GM23338 (cell line): ENCODE data around the gene RAB21. TPM values are rescaled to one million over a fixed set of nuclear protein-coding genes. Genes with fewer than 3 reads are reported as not detected.

Source experiments
- ATAC-seq: fragments of 200-7000 bp; cut with Tn5 transposase; 3 replicates; pipeline ENCODE4 v1.9.1; 2020
- DNase-seq: peaks from one replicate; pipeline ENCODE4 v3.0.0-alpha.2; 2015; ENCODE audit warnings: low spot score
- H2AFZ ChIP-seq: fragments of 200-600 bp; sonication (generic); 2 replicates; pipeline ENCODE4 v1.8.0; 2016; ENCODE audit warnings: antibody characterized with exemption, mild to moderate bottlenecking, moderate library complexity
- H3F3A ChIP-seq: fragments of 200-600 bp; sonication (generic); replicated peaks from 2 replicates; pipeline ENCODE4 v1.8.0; 2017; ENCODE audit warnings: antibody characterized with exemption, mixed run types, low read depth
- H3K27ac ChIP-seq: fragments of 200-600 bp; sonication (generic); 2 replicates; pipeline ENCODE4 v1.6.1; 2016; ENCODE audit warnings: low read depth
- H3K27me3 ChIP-seq: fragments of 200-600 bp; sonication (generic); 2 replicates; pipeline ENCODE4 v1.8.0; 2016; ENCODE audit warnings: mild to moderate bottlenecking, mixed run types, moderate library complexity; ENCODE audit not compliant: insufficient read depth
- H3K36me3 ChIP-seq: fragments of 200-600 bp; sonication (generic); 2 replicates; pipeline ENCODE4 v1.8.0; 2016; ENCODE audit warnings: mild to moderate bottlenecking; ENCODE audit not compliant: insufficient read depth
- H3K4me1 ChIP-seq: fragments of 200-600 bp; sonication (generic); 2 replicates; pipeline ENCODE4 v1.8.0; 2016; ENCODE audit warnings: mild to moderate bottlenecking, moderate library complexity; ENCODE audit not compliant: insufficient read depth
- H3K4me2 ChIP-seq: fragments of 200-600 bp; sonication (generic); 2 replicates; pipeline ENCODE4 v1.7.1; 2017; ENCODE audit warnings: mixed run types
- H3K4me3 ChIP-seq: fragments of 200-600 bp; sonication (generic); 2 replicates; pipeline ENCODE4 v1.6.1; 2016; ENCODE audit warnings: mixed run types
- H3K79me2 ChIP-seq: fragments of 200-600 bp; sonication (generic); replicated peaks from 2 replicates; pipeline ENCODE4 v1.8.0; 2017; ENCODE audit warnings: mild to moderate bottlenecking; ENCODE audit not compliant: insufficient read depth
- H3K9me2 ChIP-seq: fragments of 200-600 bp; sonication (generic); 2 replicates; pipeline ENCODE4 v1.8.0; 2017; ENCODE audit not compliant: insufficient read depth
- H4K20me1 ChIP-seq: fragments of 200-600 bp; sonication (generic); replicated peaks from 2 replicates; pipeline ENCODE4 v1.8.0; 2017; ENCODE audit warnings: mild to moderate bottlenecking; ENCODE audit not compliant: insufficient read depth
- H3K27ac Mint-ChIP-seq: 2 replicates; pipeline ENCODE4 v1.8.0; 2020; ENCODE audit warnings: inconsistent platforms, mild to moderate bottlenecking, moderate library complexity, mixed read lengths
- H3K27me3 Mint-ChIP-seq: 3 replicates; pipeline ENCODE4 v1.8.0; 2022; ENCODE audit warnings: low read depth, mild to moderate bottlenecking, moderate library complexity, mixed read lengths, inconsistent platforms; ENCODE audit not compliant: insufficient read depth, poor library complexity
- H3K36me3 Mint-ChIP-seq: 3 replicates; pipeline ENCODE4 v1.8.0; 2021; ENCODE audit warnings: low read depth, mild to moderate bottlenecking, inconsistent platforms, moderate library complexity, mixed read lengths
- H3K4me1 Mint-ChIP-seq: 3 replicates; pipeline ENCODE4 v1.8.0; 2020; ENCODE audit warnings: mild to moderate bottlenecking, inconsistent platforms, mixed read lengths
- H3K4me3 Mint-ChIP-seq: 3 replicates; pipeline ENCODE4 v1.8.0; 2021; ENCODE audit warnings: moderate library complexity, mild to moderate bottlenecking, inconsistent platforms, mixed read lengths
- H3K9me3 Mint-ChIP-seq: 3 replicates; pipeline ENCODE4 v1.8.0; 2020; ENCODE audit warnings: moderate library complexity, mild to moderate bottlenecking, inconsistent platforms, mixed read lengths
- CREB1 ChIP-seq: fragments of 250-450 bp; sonication (Bioruptor Pico); IDR thresholded peaks from 2 replicates; pipeline ENCODE4 v1.5.0; 2020; ENCODE audit warnings: low read depth, mild to moderate bottlenecking, moderate library complexity
- CTCF ChIP-seq, 2 experiments: fragments of 200-600 bp in 1 of 2; sonication (generic) in 1 of 2; conservative IDR thresholded peaks; 2 replicates each; pipeline versions ENCODE4 v1.5.1 to v1.6.1; 2016 to 2017; ENCODE audit warnings: antibody characterized with exemption in 2 of 2, low read depth in 2 of 2, mild to moderate bottlenecking in 2 of 2, moderate library complexity in 1 of 2
- EZH2 ChIP-seq: fragments of 200-600 bp; sonication (generic); IDR thresholded peaks from one replicate; pipeline ENCODE4 v1.8.0; 2017; ENCODE audit warnings: antibody characterized with exemption, mild to moderate bottlenecking, low read depth; ENCODE audit not compliant: unreplicated experiment
- EZH2phosphoT487 ChIP-seq: fragments of 200-600 bp; sonication (generic); IDR thresholded peaks from one replicate; pipeline ENCODE4 v1.8.1; 2018; ENCODE audit warnings: antibody characterized with exemption; ENCODE audit not compliant: unreplicated experiment
- JUNB ChIP-seq: IDR thresholded peaks from one replicate; pipeline ENCODE4 v1.6.1; 2016; ENCODE audit warnings: antibody characterized with exemption; ENCODE audit not compliant: unreplicated experiment
- NANOG ChIP-seq: IDR thresholded peaks from 2 replicates; pipeline ENCODE4 v1.6.1; 2016; ENCODE audit warnings: antibody characterized with exemption, borderline replicate concordance
- POLR2AphosphoS5 ChIP-seq: IDR thresholded peaks from 2 replicates; pipeline ENCODE4 v1.6.1; 2016; ENCODE audit warnings: antibody characterized with exemption, low read depth
- STAT1 ChIP-seq: IDR thresholded peaks from one replicate; pipeline ENCODE4 v1.6.1; 2016; ENCODE audit warnings: antibody characterized with exemption; ENCODE audit not compliant: unreplicated experiment
- ZNF114 ChIP-seq: fragments of 250-450 bp; sonication (Bioruptor Pico); IDR thresholded peaks from 2 replicates; pipeline ENCODE4 v1.5.0; 2020; ENCODE audit warnings: mild to moderate bottlenecking, moderate library complexity
- ZNF331 ChIP-seq: fragments of 250-450 bp; sonication (Bioruptor Pico); IDR thresholded peaks from 2 replicates; pipeline ENCODE4 v1.5.0; 2020; ENCODE audit warnings: low read depth, mild to moderate bottlenecking, moderate library complexity
- ZNF462 ChIP-seq: fragments of 250-450 bp; sonication (Bioruptor Pico); IDR thresholded peaks from 2 replicates; pipeline ENCODE4 v1.5.0; 2020; ENCODE audit warnings: mild to moderate bottlenecking, moderate library complexity
- polyA plus RNA-seq: library from polyadenylated mRNA; unstranded; fragments of >200 nt; fragmentation: Nextera tagmentation; extraction: Ambion mirVana; gene quantifications from 2 replicates; pipeline ENCODE4 v1.2.1, GENCODE V29; 2016
- total RNA-seq: library from RNA; depleted of rRNA; stranded (reverse); fragments of >200 nt; shearing (Covaris generic); gene quantifications from 2 replicates; pipeline ENCODE4 v1.2.3, GENCODE V29; 2014
- TF ChIP-seq, protein P1 (sequence below): IDR thresholded peaks from one replicate; pipeline ENCODE4 v1.6.1; 2018; ENCODE audit warnings: antibody characterized with exemption; ENCODE audit not compliant: unreplicated experiment
- TF ChIP-seq, protein P2 (sequence below): IDR thresholded peaks from 2 replicates; pipeline ENCODE4 v1.6.1; 2016; ENCODE audit warnings: antibody characterized with exemption

The RAB21 gene
- total and polyA plus RNA-seq, 2 experiments from 2014 or later: 9.8 to 27.2 TPM

GRCh38 chr12:71727958-71728357 lies 26.7 kb upstream of the RAB21 start (continued):
- no peak for TF ChIP-seq JUNB

GRCh38 chr12:71730936-71731335 lies 23.7 kb upstream of the RAB21 start:
- Histone ChIP-seq H3K4me3 (no peak overlapping the region), H2AFZ (no peak overlapping the region), H3K27ac (no peak overlapping the region), H3K9me2 (peaks cover 5% of the 10 kb centered on the region; the same call in 1 of the 2 replicates), H3F3A (no peaks in the 10 kb centered on the region), H3K4me1 (no peaks in the 10 kb centered on the region), H3K27me3 (no peaks in the 10 kb centered on the region), H3K4me2 (no peak overlapping the region), H3K79me2 (no peaks in the 10 kb centered on the region), H4K20me1 (no peaks in the 10 kb centered on the region), H3K36me3 (no peaks in the 10 kb centered on the region)
- H3K4me3 Mint-ChIP-seq: no peak overlapping the region
- TF ChIP-seq ZNF114: no peak
- TF ChIP-seq CTCF (conservative IDR thresholded peaks at IDR 0.05; ENCODE audit: low read depth in 2 of 2): no peak
- no peak for TF ChIP-seq EZH2
- no peak for TF ChIP-seq POLR2AphosphoS5
- TF ChIP-seq JUNB: no peak
- no peak for TF ChIP-seq ZNF462
- TF ChIP-seq ZNF331 (CRISPR knock-in tag): no peak
- TF ChIP-seq, protein P1, sequence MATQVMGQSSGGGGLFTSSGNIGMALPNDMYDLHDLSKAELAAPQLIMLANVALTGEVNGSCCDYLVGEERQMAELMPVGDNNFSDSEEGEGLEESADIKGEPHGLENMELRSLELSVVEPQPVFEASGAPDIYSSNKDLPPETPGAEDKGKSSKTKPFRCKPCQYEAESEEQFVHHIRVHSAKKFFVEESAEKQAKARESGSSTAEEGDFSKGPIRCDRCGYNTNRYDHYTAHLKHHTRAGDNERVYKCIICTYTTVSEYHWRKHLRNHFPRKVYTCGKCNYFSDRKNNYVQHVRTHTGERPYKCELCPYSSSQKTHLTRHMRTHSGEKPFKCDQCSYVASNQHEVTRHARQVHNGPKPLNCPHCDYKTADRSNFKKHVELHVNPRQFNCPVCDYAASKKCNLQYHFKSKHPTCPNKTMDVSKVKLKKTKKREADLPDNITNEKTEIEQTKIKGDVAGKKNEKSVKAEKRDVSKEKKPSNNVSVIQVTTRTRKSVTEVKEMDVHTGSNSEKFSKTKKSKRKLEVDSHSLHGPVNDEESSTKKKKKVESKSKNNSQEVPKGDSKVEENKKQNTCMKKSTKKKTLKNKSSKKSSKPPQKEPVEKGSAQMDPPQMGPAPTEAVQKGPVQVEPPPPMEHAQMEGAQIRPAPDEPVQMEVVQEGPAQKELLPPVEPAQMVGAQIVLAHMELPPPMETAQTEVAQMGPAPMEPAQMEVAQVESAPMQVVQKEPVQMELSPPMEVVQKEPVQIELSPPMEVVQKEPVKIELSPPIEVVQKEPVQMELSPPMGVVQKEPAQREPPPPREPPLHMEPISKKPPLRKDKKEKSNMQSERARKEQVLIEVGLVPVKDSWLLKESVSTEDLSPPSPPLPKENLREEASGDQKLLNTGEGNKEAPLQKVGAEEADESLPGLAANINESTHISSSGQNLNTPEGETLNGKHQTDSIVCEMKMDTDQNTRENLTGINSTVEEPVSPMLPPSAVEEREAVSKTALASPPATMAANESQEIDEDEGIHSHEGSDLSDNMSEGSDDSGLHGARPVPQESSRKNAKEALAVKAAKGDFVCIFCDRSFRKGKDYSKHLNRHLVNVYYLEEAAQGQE: no peak
- no peak for TF ChIP-seq EZH2phosphoT487
- TF ChIP-seq, protein P2, sequence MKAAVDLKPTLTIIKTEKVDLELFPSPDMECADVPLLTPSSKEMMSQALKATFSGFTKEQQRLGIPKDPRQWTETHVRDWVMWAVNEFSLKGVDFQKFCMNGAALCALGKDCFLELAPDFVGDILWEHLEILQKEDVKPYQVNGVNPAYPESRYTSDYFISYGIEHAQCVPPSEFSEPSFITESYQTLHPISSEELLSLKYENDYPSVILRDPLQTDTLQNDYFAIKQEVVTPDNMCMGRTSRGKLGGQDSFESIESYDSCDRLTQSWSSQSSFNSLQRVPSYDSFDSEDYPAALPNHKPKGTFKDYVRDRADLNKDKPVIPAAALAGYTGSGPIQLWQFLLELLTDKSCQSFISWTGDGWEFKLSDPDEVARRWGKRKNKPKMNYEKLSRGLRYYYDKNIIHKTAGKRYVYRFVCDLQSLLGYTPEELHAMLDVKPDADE: no peak
- no peak for TF ChIP-seq NANOG
- no peak for TF ChIP-seq CREB1
- no peak for TF ChIP-seq STAT1
- ATAC-seq (no peak), DNase-seq (no peak)
- no peaks in the 10 kb centered on the region for H3K9me3 Mint-ChIP-seq
- H3K27ac Mint-ChIP-seq: no peak overlapping the region
- H3K27me3 Mint-ChIP-seq: peaks cover 2% of the 10 kb centered on the region
- peaks cover 4% of the 10 kb centered on the region for H3K4me1 Mint-ChIP-seq
- H3K36me3 Mint-ChIP-seq: no peaks in the 10 kb centered on the region
